OCI-LY7 (cell line): Measurements from ENCODE around the gene SNAI3.

Experiments used
- CTCF ChIP-seq: fragments of 200-600 bp; sonication (generic); conservative IDR thresholded peaks from 2 replicates; pipeline ENCODE4 v1.5.1; 2014; ENCODE audit warnings: mild to moderate bottlenecking, antibody characterized with exemption, low read length, moderate library complexity, mixed read lengths
- EZH2phosphoT487 ChIP-seq: fragments of 200-600 bp; sonication (generic); IDR thresholded peaks from 2 replicates; pipeline ENCODE4 v1.6.1; 2018; ENCODE audit warnings: low read depth, borderline replicate concordance, mild to moderate bottlenecking, mixed run types, antibody characterized with exemption, low read length, moderate library complexity, mixed read lengths

DNA sequence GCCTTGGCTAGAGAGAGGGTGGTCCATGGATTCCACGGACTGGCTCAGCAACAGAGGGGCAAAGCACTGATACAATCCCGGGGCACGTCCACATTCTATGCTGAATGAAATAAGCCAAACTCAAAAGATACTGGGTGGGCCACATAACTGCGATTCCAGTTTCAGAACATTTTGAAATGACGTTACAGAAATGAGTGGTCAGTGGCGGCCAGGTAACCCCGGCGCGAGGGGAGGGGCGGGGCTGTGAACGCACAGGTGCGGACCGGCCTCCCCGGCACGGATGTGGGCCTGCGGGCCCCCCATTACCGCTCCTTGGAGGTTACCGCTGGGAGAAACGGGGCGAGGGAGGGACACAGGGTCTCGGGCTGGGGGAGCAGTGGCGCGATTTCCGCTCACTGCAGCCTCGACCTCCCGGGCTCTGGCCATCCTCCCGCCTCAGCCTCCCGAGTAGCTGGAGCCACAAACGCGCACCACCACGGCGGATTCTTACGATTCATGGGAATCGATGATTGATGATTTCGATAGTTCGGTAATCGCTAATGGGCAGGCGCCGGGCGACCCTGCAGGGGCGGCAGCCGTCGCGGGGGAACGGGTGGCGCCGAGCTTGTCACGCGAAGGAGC is 24.0 kb downstream of the SNAI3 start:
- TF ChIP-seq CTCF = no peak
- no peak for TF ChIP-seq EZH2phosphoT487
